SK-N-SH (cell line): ENCODE measurements around the gene SHROOM3.

ENCODE experiments used
- CHD2 ChIP-seq: fragments of 150-350 bp; IDR thresholded peaks from 2 replicates; pipeline ENCODE4 v1.6.1; 2018; ENCODE audit warnings: low read length; ENCODE audit not compliant: partially characterized antibody
- ELF1 ChIP-seq: IDR thresholded peaks from 2 replicates; pipeline ENCODE4 v1.4.0; 2012
- EZH2phosphoT487 ChIP-seq: fragments of 200-600 bp; sonication (generic); IDR thresholded peaks from 2 replicates; pipeline ENCODE4 v1.6.1; 2017; ENCODE audit warnings: low read depth, mixed run types, mild to moderate bottlenecking, antibody characterized with exemption, moderate library complexity, borderline replicate concordance
- FOXJ3 ChIP-seq: sonication (generic); formaldehyde crosslinking; IDR thresholded peaks from 2 replicates; pipeline ENCODE4 v1.5.1; 2020; ENCODE audit warnings: mild to moderate bottlenecking, missing genetic modification reagents
- POLR2AphosphoS5 ChIP-seq: IDR thresholded peaks from 2 replicates; pipeline ENCODE4 v1.6.1; 2012; ENCODE audit warnings: low read depth, low read length
- RCOR1 ChIP-seq: fragments of 150-350 bp; IDR thresholded peaks from 2 replicates; pipeline ENCODE4 v1.6.1; 2017; ENCODE audit warnings: antibody characterized with exemption, low read length
- RFX5 ChIP-seq: IDR thresholded peaks from 2 replicates; pipeline ENCODE4 v1.6.1; 2012; ENCODE audit warnings: mild to moderate bottlenecking, improper control_type of control experiment, low read length
- SMC3 ChIP-seq: IDR thresholded peaks from 2 replicates; pipeline ENCODE4 v1.6.1; 2012; ENCODE audit warnings: low read depth, low read length, improper control_type of control experiment
- TCF12 ChIP-seq: IDR thresholded peaks from 2 replicates; pipeline ENCODE4 v1.4.0; 2012
- TF ChIP-seq, protein P1 (sequence below): fragments of 200-600 bp; sonication (generic); IDR thresholded peaks from 2 replicates; pipeline ENCODE4 v1.6.1; 2017; ENCODE audit warnings: antibody characterized with exemption, mild to moderate bottlenecking, moderate library complexity
- TF ChIP-seq, protein P2 (sequence below): IDR thresholded peaks from 2 replicates; pipeline ENCODE4 v1.4.0; 2012; ENCODE audit warnings: low read depth
- TF ChIP-seq, protein P3 (sequence below): IDR thresholded peaks from 2 replicates; pipeline ENCODE4 v1.6.1; 2012; ENCODE audit warnings: mild to moderate bottlenecking, low read depth, low read length, moderate library complexity
- TF ChIP-seq, protein P4 (sequence below): IDR thresholded peaks from 2 replicates; pipeline ENCODE4; 2012

DNA sequence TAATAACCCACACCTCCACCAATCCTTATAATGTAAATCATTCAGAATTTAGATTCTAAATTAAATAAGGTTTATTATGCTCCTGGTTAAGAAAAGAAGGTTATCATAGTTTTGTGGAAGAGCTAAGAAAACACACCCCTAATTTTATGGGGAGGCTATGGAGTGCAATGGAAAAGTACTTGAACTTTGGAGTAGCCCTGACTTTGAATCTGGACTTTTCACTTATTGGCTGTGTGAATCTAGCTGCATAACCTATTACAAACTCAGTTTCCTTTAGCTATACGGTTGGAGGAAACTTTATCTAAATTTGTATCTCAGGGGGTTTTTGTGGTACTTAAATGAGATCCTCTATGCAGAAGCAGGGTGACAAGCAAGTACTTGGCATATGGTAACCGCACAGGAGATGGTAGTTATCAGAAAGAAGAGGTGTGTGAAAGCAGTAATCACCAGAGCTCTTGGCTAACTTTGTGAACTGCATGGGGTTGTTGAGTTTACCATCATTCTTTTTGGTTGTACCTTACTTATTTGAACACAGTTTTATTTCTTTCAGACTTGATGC lies 143.1 kb downstream of the SHROOM3 start:
- TF ChIP-seq RFX5 (no peak), EZH2phosphoT487 (no peak), POLR2AphosphoS5 (no peak), SMC3 (no peak), CHD2 (no peak), FOXJ3 (CRISPR knock-in tag) (no peak), RCOR1 (no peak), ELF1 (no peak), TCF12 (no peak)
- TF ChIP-seq, protein P1, sequence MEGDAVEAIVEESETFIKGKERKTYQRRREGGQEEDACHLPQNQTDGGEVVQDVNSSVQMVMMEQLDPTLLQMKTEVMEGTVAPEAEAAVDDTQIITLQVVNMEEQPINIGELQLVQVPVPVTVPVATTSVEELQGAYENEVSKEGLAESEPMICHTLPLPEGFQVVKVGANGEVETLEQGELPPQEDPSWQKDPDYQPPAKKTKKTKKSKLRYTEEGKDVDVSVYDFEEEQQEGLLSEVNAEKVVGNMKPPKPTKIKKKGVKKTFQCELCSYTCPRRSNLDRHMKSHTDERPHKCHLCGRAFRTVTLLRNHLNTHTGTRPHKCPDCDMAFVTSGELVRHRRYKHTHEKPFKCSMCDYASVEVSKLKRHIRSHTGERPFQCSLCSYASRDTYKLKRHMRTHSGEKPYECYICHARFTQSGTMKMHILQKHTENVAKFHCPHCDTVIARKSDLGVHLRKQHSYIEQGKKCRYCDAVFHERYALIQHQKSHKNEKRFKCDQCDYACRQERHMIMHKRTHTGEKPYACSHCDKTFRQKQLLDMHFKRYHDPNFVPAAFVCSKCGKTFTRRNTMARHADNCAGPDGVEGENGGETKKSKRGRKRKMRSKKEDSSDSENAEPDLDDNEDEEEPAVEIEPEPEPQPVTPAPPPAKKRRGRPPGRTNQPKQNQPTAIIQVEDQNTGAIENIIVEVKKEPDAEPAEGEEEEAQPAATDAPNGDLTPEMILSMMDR: no peak
- TF ChIP-seq, protein P2, sequence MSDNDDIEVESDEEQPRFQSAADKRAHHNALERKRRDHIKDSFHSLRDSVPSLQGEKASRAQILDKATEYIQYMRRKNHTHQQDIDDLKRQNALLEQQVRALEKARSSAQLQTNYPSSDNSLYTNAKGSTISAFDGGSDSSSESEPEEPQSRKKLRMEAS: no peak
- TF ChIP-seq, protein P3, sequence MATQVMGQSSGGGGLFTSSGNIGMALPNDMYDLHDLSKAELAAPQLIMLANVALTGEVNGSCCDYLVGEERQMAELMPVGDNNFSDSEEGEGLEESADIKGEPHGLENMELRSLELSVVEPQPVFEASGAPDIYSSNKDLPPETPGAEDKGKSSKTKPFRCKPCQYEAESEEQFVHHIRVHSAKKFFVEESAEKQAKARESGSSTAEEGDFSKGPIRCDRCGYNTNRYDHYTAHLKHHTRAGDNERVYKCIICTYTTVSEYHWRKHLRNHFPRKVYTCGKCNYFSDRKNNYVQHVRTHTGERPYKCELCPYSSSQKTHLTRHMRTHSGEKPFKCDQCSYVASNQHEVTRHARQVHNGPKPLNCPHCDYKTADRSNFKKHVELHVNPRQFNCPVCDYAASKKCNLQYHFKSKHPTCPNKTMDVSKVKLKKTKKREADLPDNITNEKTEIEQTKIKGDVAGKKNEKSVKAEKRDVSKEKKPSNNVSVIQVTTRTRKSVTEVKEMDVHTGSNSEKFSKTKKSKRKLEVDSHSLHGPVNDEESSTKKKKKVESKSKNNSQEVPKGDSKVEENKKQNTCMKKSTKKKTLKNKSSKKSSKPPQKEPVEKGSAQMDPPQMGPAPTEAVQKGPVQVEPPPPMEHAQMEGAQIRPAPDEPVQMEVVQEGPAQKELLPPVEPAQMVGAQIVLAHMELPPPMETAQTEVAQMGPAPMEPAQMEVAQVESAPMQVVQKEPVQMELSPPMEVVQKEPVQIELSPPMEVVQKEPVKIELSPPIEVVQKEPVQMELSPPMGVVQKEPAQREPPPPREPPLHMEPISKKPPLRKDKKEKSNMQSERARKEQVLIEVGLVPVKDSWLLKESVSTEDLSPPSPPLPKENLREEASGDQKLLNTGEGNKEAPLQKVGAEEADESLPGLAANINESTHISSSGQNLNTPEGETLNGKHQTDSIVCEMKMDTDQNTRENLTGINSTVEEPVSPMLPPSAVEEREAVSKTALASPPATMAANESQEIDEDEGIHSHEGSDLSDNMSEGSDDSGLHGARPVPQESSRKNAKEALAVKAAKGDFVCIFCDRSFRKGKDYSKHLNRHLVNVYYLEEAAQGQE: no peak
- TF ChIP-seq, protein P4, sequence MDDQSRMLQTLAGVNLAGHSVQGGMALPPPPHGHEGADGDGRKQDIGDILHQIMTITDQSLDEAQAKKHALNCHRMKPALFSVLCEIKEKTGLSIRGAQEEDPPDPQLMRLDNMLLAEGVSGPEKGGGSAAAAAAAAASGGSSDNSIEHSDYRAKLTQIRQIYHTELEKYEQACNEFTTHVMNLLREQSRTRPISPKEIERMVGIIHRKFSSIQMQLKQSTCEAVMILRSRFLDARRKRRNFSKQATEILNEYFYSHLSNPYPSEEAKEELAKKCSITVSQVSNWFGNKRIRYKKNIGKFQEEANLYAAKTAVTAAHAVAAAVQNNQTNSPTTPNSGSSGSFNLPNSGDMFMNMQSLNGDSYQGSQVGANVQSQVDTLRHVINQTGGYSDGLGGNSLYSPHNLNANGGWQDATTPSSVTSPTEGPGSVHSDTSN: no peak
